GM18909 (cell line): ENCODE measurements around the gene KRT25.

Source experiments
- ATAC-seq: cut with Tn5 transposase; IDR thresholded peaks from one replicate; pipeline ENCODE4 v1.9.1; 2021; ENCODE audit warnings: mild to moderate bottlenecking; ENCODE audit not compliant: unreplicated experiment, poor library complexity

The KRT25 gene

DNA sequence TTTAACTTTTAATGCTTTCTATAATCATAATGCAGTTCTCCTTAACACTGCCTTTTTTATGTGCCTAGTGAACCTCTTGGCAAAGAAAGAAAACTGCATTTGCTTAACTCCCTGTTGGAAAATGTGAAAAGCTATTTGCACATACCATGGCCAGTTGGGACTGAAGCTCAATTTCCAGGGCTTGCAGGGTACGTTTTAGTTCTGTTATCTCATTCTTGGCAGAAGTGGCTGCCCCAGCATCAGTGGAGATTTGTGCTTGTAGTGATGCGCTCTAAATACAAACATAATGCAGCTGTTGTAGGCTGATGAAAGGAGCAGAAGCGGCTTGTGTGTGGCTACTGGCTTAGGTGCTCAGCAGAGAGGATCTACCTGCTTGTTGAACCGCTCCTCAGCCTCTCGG is 55.3 kb downstream of the KRT25 start:
- ATAC-seq, result no peak

DNA sequence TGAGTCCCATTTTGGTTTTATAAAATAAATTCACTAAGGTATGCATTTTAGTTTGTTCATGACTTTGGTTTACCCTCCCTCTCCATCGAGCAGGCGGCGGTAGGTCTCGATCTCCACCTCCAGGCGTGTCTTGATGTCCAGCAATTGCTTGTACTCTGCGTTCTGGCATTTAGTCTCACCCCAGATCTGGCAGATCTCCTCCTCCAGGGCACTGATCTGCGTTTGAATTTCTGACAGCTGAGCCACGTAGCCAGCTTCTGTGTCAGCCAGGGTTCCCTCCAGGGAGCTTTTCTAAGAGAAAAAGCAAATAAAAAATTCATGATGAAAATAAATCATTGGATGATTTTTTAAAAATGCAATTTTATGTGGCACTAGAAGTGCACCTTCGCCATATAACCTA is 55.8 kb downstream of the KRT25 start:
- no peak for ATAC-seq
